Activated CD8-positive, alpha-beta T cell treated with anti-CD3 and anti-CD28 coated beads for 36 hours (primary cell): Measurements from ENCODE around the gene BLOC1S4. TPM values are rescaled to one million over a fixed set of nuclear protein-coding genes. Genes with fewer than 3 reads are reported as not detected.

ENCODE experiments used
- ATAC-seq: fragments of 200-7000 bp; cut with Tn5 transposase; one replicate; pipeline ENCODE4 v1.10.0; 2021; ENCODE audit warnings: mild to moderate bottlenecking, moderate library complexity
- CTCF ChIA-PET: fragments of 350-600 bp; sonication (Branson Sonifier 250); formaldehyde crosslinking; loops from one replicate; lab custom pipeline; 2021; ENCODE audit warnings: antibody characterized with exemption; lab: Charles Lee
- POLR2A ChIA-PET: fragments of 350-600 bp; sonication (Branson Sonifier 250); formaldehyde crosslinking; loops from one replicate; lab custom pipeline; 2021; ENCODE audit warnings: antibody characterized with exemption; lab: Charles Lee
- DNase-seq: peaks from one replicate; pipeline ENCODE4 v3.0.0-alpha.2; 2020
- H3K27ac Mint-ChIP-seq: one replicate; pipeline ENCODE4 v1.8.0; 2021; ENCODE audit warnings: mild to moderate bottlenecking, mixed read lengths
- H3K27me3 Mint-ChIP-seq: one replicate; pipeline ENCODE4 v1.8.0; 2021; ENCODE audit warnings: mixed read lengths
- H3K36me3 Mint-ChIP-seq: one replicate; pipeline ENCODE4 v1.8.0; 2021; ENCODE audit warnings: low read depth, mixed read lengths
- H3K4me1 Mint-ChIP-seq: one replicate; pipeline ENCODE4 v1.8.0; 2021; ENCODE audit warnings: low read depth, mixed read lengths
- H3K4me3 Mint-ChIP-seq: one replicate; pipeline ENCODE4 v1.8.0; 2021; ENCODE audit warnings: mild to moderate bottlenecking, moderate library complexity, mixed read lengths
- H3K9me3 Mint-ChIP-seq: one replicate; pipeline ENCODE4 v1.8.0; 2021; ENCODE audit warnings: mixed read lengths
- CTCF ChIP-seq: fragments of 200-600 bp; IDR thresholded peaks from one replicate; pipeline ENCODE4 v1.8.0; 2022; ENCODE audit warnings: antibody characterized with exemption, mild to moderate bottlenecking
- intact Hi-C: fragments of 100-400 bp; cut with micrococcal nuclease; formaldehyde crosslinking; loops from one replicate; pipeline ENCODE4 v1.10.0; 2022
- total RNA-seq, 2 experiments: library from RNA; stranded (reverse); gene quantifications; one replicate each; pipeline ENCODE4 v1.2.3, GENCODE V29; 2021

BLOC1S4 gene
- total RNA-seq, 2 experiments from 2014 or later = 19.1 to 21.8 TPM

GRCh38 chr4:6758728-6759127 is 42.8 kb downstream of the BLOC1S4 start:
- no peaks in the 10 kb centered on the region for H3K27me3 Mint-ChIP-seq
- POLR2A ChIA-PET = no interaction called here
- no peaks in the 10 kb centered on the region for H3K36me3 Mint-ChIP-seq
- intact Hi-C loops = no loop called here
- CTCF ChIA-PET = interaction anchor here (1.4 kb wide), 1 partner anchor 9 kb away, joined by 4 read pairs; no protein-coding TSS in a partner anchor
- no peak for DNase-seq
- H3K9me3 Mint-ChIP-seq = no peaks in the 10 kb centered on the region
- no peak for TF ChIP-seq CTCF
- no peak for ATAC-seq
- H3K4me3 Mint-ChIP-seq = no peak overlapping the region
- no peak overlapping the region for H3K27ac Mint-ChIP-seq
- H3K4me1 Mint-ChIP-seq = peaks cover 14% of the 10 kb centered on the region

- CTCF ChIA-PET = interaction anchor here (0.5 to 1.1 kb wide), 3 partner anchors 32 to 113 kb away, joined by 3 read pairs; no protein-coding TSS in a partner anchor
- Mint-ChIP-seq H3K4me1 (peaks cover 14% of the 10 kb centered on the region), H3K27ac (no peak overlapping the region), H3K27me3 (no peaks in the 10 kb centered on the region), H3K36me3 (no peaks in the 10 kb centered on the region), H3K9me3 (no peaks in the 10 kb centered on the region), H3K4me3 (no peak overlapping the region)
- no peak for TF ChIP-seq CTCF
- ATAC-seq (no peak), DNase-seq (no peak)
- intact Hi-C loops = no loop called here
- POLR2A ChIA-PET = interaction anchor here (1.0 to 1.1 kb wide), 2 partner anchors 8 to 16 kb away, joined by 3 to 4 read pairs; no protein-coding TSS in a partner anchor
Measured at GRCh38 chr4:6760865-6761264, 44.9 kb downstream of the BLOC1S4 start.

GRCh38 chr4:6761649-6762615 is 46.0 kb downstream of the BLOC1S4 start:
- POLR2A ChIA-PET = interaction anchor here (0.6 kb wide), 2 partner anchors 21 to 32 kb away, joined by 3 read pairs; no protein-coding TSS in a partner anchor
- TF ChIP-seq CTCF = no peak
- intact Hi-C loops = no loop called here
- H3K4me1 Mint-ChIP-seq = peaks cover 19% of the 10 kb centered on the region
- no peaks in the 10 kb centered on the region for H3K27me3 Mint-ChIP-seq
- CTCF ChIA-PET = interaction anchor here (0.7 to 1.0 kb wide), 2 partner anchors 22 to 205 kb away, joined by 3 read pairs; no protein-coding TSS in a partner anchor
- no peaks in the 10 kb centered on the region for H3K36me3 Mint-ChIP-seq
- no peak overlapping the region for H3K27ac Mint-ChIP-seq
- peak; percentile 34 for DNase-seq
- H3K4me3 Mint-ChIP-seq = no peak overlapping the region
- peak; percentile 59 for ATAC-seq
- no peaks in the 10 kb centered on the region for H3K9me3 Mint-ChIP-seq

- Mint-ChIP-seq H3K4me3 (no peak overlapping the region), H3K9me3 (no peaks in the 10 kb centered on the region), H3K4me1 (peaks cover 26% of the 10 kb centered on the region), H3K36me3 (no peaks in the 10 kb centered on the region), H3K27ac (no peak overlapping the region), H3K27me3 (no peaks in the 10 kb centered on the region)
- ATAC-seq = no peak
- CTCF ChIA-PET = no interaction called here
- no peak for TF ChIP-seq CTCF
- POLR2A ChIA-PET = interaction anchor here (0.7 kb wide), 1 partner anchor 11 kb away, joined by 3 read pairs; no protein-coding TSS in a partner anchor
- intact Hi-C loops = no loop called here
- DNase-seq = no peak
Measured at GRCh38 chr4:6763330-6763851, 47.4 kb downstream of the BLOC1S4 start.
